HepG2 (cell line): ENCODE results near the gene STOM. TPM values are rescaled to one million over a fixed set of nuclear protein-coding genes. Genes with fewer than 3 reads are reported as not detected.
A peak's percentile ranks its signal among the peaks of the same experiment; 100 is the strongest.

Source experiments
- BATF2 ChIP-seq: sonication (generic); formaldehyde crosslinking; IDR thresholded peaks from 2 replicates; pipeline ENCODE4 v1.8.0; 2022; ENCODE audit warnings: mild to moderate bottlenecking, missing genetic modification reagents, moderate library complexity
- CBX1 ChIP-seq: IDR thresholded peaks from one replicate; pipeline ENCODE4 v1.6.1; 2016; ENCODE audit warnings: antibody characterized with exemption, low read depth
- HDAC1 ChIP-seq: sonication (generic); formaldehyde crosslinking; IDR thresholded peaks from 2 replicates; pipeline ENCODE4 v1.5.1; 2020; ENCODE audit warnings: mild to moderate bottlenecking, missing genetic modification reagents
- HES4 ChIP-seq: sonication (generic); formaldehyde crosslinking; IDR thresholded peaks from 2 replicates; pipeline ENCODE4 v1.9.0; 2021; ENCODE audit warnings: mild to moderate bottlenecking, missing genetic modification reagents, borderline replicate concordance
- HMGA1 ChIP-seq: sonication (generic); formaldehyde crosslinking; conservative IDR thresholded peaks from 2 replicates; pipeline ENCODE4 v1.4.0; 2020; ENCODE audit warnings: missing genetic modification reagents
- PHF20 ChIP-seq: sonication (generic); formaldehyde crosslinking; IDR thresholded peaks from 2 replicates; pipeline ENCODE4 v1.5.0; 2020; ENCODE audit warnings: mild to moderate bottlenecking, missing genetic modification reagents
- POLR2AphosphoS2 ChIP-seq: IDR thresholded peaks from 2 replicates; pipeline ENCODE4 v1.6.1; 2011; ENCODE audit warnings: low read depth, low read length, improper control_type of control experiment
- RBM22 ChIP-seq: fragments of 200-400 bp; formaldehyde crosslinking; optimal IDR thresholded peaks from 2 replicates; pipeline ENCODE3; 2017; ENCODE audit warnings: mild to moderate bottlenecking, low read length, moderate library complexity
- TRAFD1 ChIP-seq: sonication (generic); formaldehyde crosslinking; IDR thresholded peaks from 2 replicates; pipeline ENCODE4 v1.5.1; 2020; ENCODE audit warnings: missing genetic modification reagents, mild to moderate bottlenecking, borderline replicate concordance
- ZFP82 ChIP-seq: sonication (generic); formaldehyde crosslinking; IDR thresholded peaks from 2 replicates; pipeline ENCODE4 v1.5.1; 2020; ENCODE audit warnings: mild to moderate bottlenecking, missing genetic modification reagents, borderline replicate concordance
- ZNF124 ChIP-seq: sonication (generic); formaldehyde crosslinking; IDR thresholded peaks from 2 replicates; pipeline ENCODE4 v1.4.0; 2020; ENCODE audit warnings: missing genetic modification reagents
- ZNF180 ChIP-seq: sonication (generic); formaldehyde crosslinking; IDR thresholded peaks from 2 replicates; pipeline ENCODE4 v1.4.0; 2020; ENCODE audit warnings: low read depth, missing genetic modification reagents, borderline replicate concordance
- ZNF235 ChIP-seq: sonication (generic); formaldehyde crosslinking; IDR thresholded peaks from 2 replicates; pipeline ENCODE4 v1.8.1; 2023; ENCODE audit warnings: mild to moderate bottlenecking, missing genetic modification reagents, borderline replicate concordance
- ZNF30 ChIP-seq: sonication (generic); formaldehyde crosslinking; IDR thresholded peaks from 2 replicates; pipeline ENCODE4 v1.5.0; 2020; ENCODE audit warnings: mild to moderate bottlenecking, missing genetic modification reagents
- ZNF326 ChIP-seq: sonication (generic); formaldehyde crosslinking; IDR thresholded peaks from 2 replicates; pipeline ENCODE4 v1.4.0; 2020; ENCODE audit warnings: missing genetic modification reagents, borderline replicate concordance
- ZNF430 ChIP-seq: sonication (generic); formaldehyde crosslinking; IDR thresholded peaks from 2 replicates; pipeline ENCODE4 v1.9.0; 2021; ENCODE audit warnings: mild to moderate bottlenecking, missing genetic modification reagents
- ZNF550 ChIP-seq: sonication (generic); formaldehyde crosslinking; IDR thresholded peaks from 2 replicates; pipeline ENCODE4 v1.4.0; 2020; ENCODE audit warnings: mild to moderate bottlenecking, missing genetic modification reagents, borderline replicate concordance
- ZNF639 ChIP-seq: conservative IDR thresholded peaks from 2 replicates; pipeline ENCODE4 v1.6.1; 2018; ENCODE audit warnings: missing genetic modification reagents
- ZNF703 ChIP-seq: sonication (generic); formaldehyde crosslinking; IDR thresholded peaks from 2 replicates; pipeline ENCODE4 v1.5.1; 2020; ENCODE audit warnings: missing genetic modification reagents, mild to moderate bottlenecking, moderate library complexity, borderline replicate concordance
- ZNF746 ChIP-seq: sonication (generic); formaldehyde crosslinking; IDR thresholded peaks from 2 replicates; pipeline ENCODE4 v1.8.0; 2022; ENCODE audit warnings: mild to moderate bottlenecking, missing genetic modification reagents
- ZSCAN29 ChIP-seq: sonication (generic); formaldehyde crosslinking; conservative IDR thresholded peaks from 2 replicates; pipeline ENCODE4 v1.4.0; 2020; ENCODE audit warnings: mild to moderate bottlenecking, missing genetic modification reagents
- polyA plus RNA-seq, 8 experiments: library from polyadenylated mRNA; depleted of rRNA in 3 of 8; stranded (reverse) in 7 of 8; unstranded in 1 of 8; fragments of >200 nt; fragmentation: Illumina TruSeq in 4 of 8; extraction: Trizol in 4 of 8; gene quantifications; 2 replicates each; pipeline versions ENCODE4 v1.2.1 to v1.2.3, GENCODE V29; 2011 to 2016; ENCODE audit warnings: low read depth in 4 of 8, missing spikeins in 1 of 8, mixed read lengths in 1 of 8; ENCODE audit not compliant: insufficient read depth in 1 of 8
- total RNA-seq, 5 experiments: library from RNA; depleted of rRNA; stranded (reverse); fragments of >200 nt; fragmentation: Illumina TruSeq; extraction: Trizol; gene quantifications; 2 replicates each; pipeline ENCODE4 v1.2.3, GENCODE V29; 2016; ENCODE audit warnings: low read depth in 1 of 5
- TF ChIP-seq, protein P1 (sequence below): sonication (generic); formaldehyde crosslinking; IDR thresholded peaks from 2 replicates; pipeline ENCODE4 v1.4.0; 2020; ENCODE audit warnings: missing genetic modification reagents, mild to moderate bottlenecking, borderline replicate concordance

Gene STOM
- total and polyA plus RNA-seq, 2 of the 13 experiments (the other 11 are each of a cell fraction or from before 2014, with no cell fraction given), result 43.6 to 165 TPM

DNA sequence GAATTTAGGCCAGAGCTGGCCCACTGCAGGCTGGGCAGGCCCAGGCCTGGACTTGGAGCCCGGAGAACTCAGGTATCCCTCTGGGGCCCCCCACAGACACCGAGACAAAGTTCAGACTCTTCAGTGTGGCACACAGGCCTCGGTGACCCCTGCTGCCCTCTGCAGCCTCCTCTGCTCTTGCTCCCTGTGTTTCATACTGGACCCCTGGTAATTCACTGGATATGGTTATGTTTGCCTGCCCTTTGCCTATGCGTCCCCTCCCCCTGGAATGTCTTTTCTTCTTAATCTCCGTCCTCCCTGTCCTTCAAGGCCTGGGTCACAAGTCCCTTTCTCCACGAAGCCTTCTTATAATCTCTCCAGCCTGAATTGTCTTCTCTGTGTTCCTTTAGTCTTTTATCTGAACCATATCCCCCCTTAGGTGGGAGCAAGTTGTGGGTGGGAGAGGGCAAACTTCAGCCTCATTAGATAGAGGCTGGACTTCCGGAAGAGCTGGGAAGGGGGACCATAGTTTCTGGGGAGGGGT is 72.0 kb downstream of the STOM start (continued):
- TF ChIP-seq ZFP82 (CRISPR knock-in tag) (no peak), CBX1 (no peak), ZNF746 (peak; percentile 18; the same call in 1 of the 2 replicates), ZNF235 (CRISPR knock-in tag) (no peak), TRAFD1 (CRISPR knock-in tag) (no peak), ZSCAN29 (no peak), HMGA1 (no peak), ZNF430 (CRISPR knock-in tag) (no peak), ZNF124 (CRISPR knock-in tag) (no peak), ZNF326 (no peak), RBM22 (no peak), PHF20 (no peak), HDAC1 (peak; percentile 63; the same call in 1 of the 2 replicates), HES4 (CRISPR knock-in tag) (no peak), BATF2 (CRISPR knock-in tag) (no peak), POLR2AphosphoS2 (no peak), ZNF703 (CRISPR knock-in tag) (no peak), ZNF639 (CRISPR knock-in tag) (no peak), ZNF180 (no peak), ZNF30 (no peak), ZNF550 (CRISPR knock-in tag) (no peak)
- TF ChIP-seq, protein P1, sequence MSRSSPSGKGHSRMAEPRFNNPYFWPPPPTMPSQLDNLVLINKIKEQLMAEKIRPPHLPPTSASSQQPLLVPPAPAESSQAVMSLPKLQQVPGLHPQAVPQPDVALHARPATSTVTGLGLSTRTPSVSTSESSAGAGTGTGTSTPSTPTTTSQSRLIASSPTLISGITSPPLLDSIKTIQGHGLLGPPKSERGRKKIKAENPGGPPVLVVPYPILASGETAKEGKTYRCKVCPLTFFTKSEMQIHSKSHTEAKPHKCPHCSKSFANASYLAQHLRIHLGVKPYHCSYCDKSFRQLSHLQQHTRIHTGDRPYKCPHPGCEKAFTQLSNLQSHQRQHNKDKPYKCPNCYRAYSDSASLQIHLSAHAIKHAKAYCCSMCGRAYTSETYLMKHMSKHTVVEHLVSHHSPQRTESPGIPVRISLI (CRISPR knock-in tag), result no peak
